H1 (cell line): ENCODE measurements around the gene SELPLG. TPM values are rescaled to one million over a fixed set of nuclear protein-coding genes. Genes with fewer than 3 reads are reported as not detected.

Experiments used
- CTCF ChIA-PET: fragments of 300-600 bp; sonication (Branson Sonifier 250); formaldehyde crosslinking; loops from one replicate; lab custom pipeline; 2021; ENCODE audit not compliant: partially characterized antibody; lab: Charles Lee
- POLR2A ChIA-PET: fragments of 300-600 bp; sonication (Branson Sonifier 250); formaldehyde crosslinking; loops from one replicate; lab custom pipeline; 2021; ENCODE audit warnings: inconsistent platforms; ENCODE audit not compliant: partially characterized antibody; lab: Charles Lee
- DNase-seq, 2 experiments: peaks; one replicate each; pipeline versions ENCODE4 v3.0.0 to v3.0.0-alpha.2; 2010 to 2022; ENCODE audit warnings: low spot score in 2 of 2, low read depth in 1 of 2, mixed read lengths in 1 of 2
- FAIRE-seq: peaks from 2 replicates; lab custom pipeline; 2011; peaks lifted over from hg19 to GRCh38; lab: Jason Lieb, UNC
- H2AFZ ChIP-seq: 2 replicates; pipeline ENCODE4 v1.8.1; 2012; ENCODE audit warnings: low read length, inconsistent platforms
- H2AK5ac ChIP-seq: 2 replicates; pipeline ENCODE4 v1.6.1; 2013; ENCODE audit warnings: low read depth, low read length
- H2BK120ac ChIP-seq: replicated peaks from 2 replicates; pipeline ENCODE3; 2013; ENCODE audit warnings: low read depth, low read length, inconsistent platforms
- H2BK12ac ChIP-seq: 2 replicates; pipeline ENCODE4 v1.6.1; 2013; ENCODE audit warnings: low read depth, low read length
- H2BK15ac ChIP-seq: 2 replicates; pipeline ENCODE4 v1.6.1; 2013; ENCODE audit warnings: low read length
- H2BK20ac ChIP-seq: 2 replicates; pipeline ENCODE4 v1.6.1; 2013; ENCODE audit warnings: low read length
- H2BK5ac ChIP-seq: 2 replicates; pipeline ENCODE4 v1.6.1; 2013; ENCODE audit warnings: low read depth, low read length
- H3K14ac ChIP-seq: 2 replicates; pipeline ENCODE4 v1.6.1; 2013; ENCODE audit warnings: inconsistent platforms; ENCODE audit not compliant: insufficient read length
- H3K18ac ChIP-seq: 2 replicates; pipeline ENCODE4 v1.6.1; 2013; ENCODE audit warnings: low read length; ENCODE audit errors: extremely low read depth
- H3K23ac ChIP-seq: 2 replicates; pipeline ENCODE4 v1.6.1; 2013; ENCODE audit warnings: inconsistent platforms; ENCODE audit not compliant: insufficient read length
- H3K23me2 ChIP-seq: 2 replicates; pipeline ENCODE4 v1.6.1; 2013; ENCODE audit warnings: low read depth, low read length
- H3K27ac ChIP-seq: 2 replicates; pipeline ENCODE4 v1.6.1; 2011; ENCODE audit warnings: low read depth, low read length, inconsistent platforms
- H3K27me3 ChIP-seq, 4 experiments: replicated peaks in 1 of 4; 1 replicate in 1 of 4; 2 replicates in 3 of 4; pipeline versions ENCODE4 v1.6.1 to v1.8.1; 2011 to 2013; ENCODE audit warnings: low read length in 3 of 4, mild to moderate bottlenecking in 3 of 4, inconsistent platforms in 2 of 4, mixed read lengths in 2 of 4, moderate library complexity in 1 of 4; ENCODE audit not compliant: control insufficient read depth in 3 of 4, insufficient read depth in 3 of 4; ENCODE audit errors: extremely low read depth in 1 of 4
- H3K36me3 ChIP-seq, 4 experiments: 2 replicates each; pipeline versions ENCODE4 v1.6.1 to v1.8.1; 2011 to 2013; ENCODE audit warnings: mild to moderate bottlenecking in 4 of 4, low read length in 3 of 4, moderate library complexity in 2 of 4, control low read depth in 1 of 4, inconsistent platforms in 1 of 4; ENCODE audit not compliant: insufficient read depth in 4 of 4, control insufficient read depth in 2 of 4
- H3K4ac ChIP-seq: replicated peaks from 2 replicates; pipeline ENCODE3; 2013; ENCODE audit warnings: low read length, low read depth, mixed read lengths, inconsistent platforms; ENCODE audit not compliant: insufficient read length
- H3K4me1 ChIP-seq, 4 experiments: replicated peaks in 1 of 4; 1 replicate in 1 of 4; 2 replicates in 3 of 4; pipeline versions ENCODE4 v1.6.1 to v1.8.1; 2011 to 2013; ENCODE audit warnings: low read length in 3 of 4, inconsistent platforms in 2 of 4, mixed read lengths in 1 of 4; ENCODE audit not compliant: insufficient read depth in 4 of 4, control insufficient read depth in 3 of 4
- H3K4me2 ChIP-seq, 2 experiments: 2 replicates each; pipeline versions ENCODE4 v1.6.1 to v1.8.1; 2011 to 2013; ENCODE audit warnings: low read depth in 2 of 2, low read length in 2 of 2, control low read depth in 1 of 2, inconsistent platforms in 1 of 2, mild to moderate bottlenecking in 1 of 2; ENCODE audit not compliant: insufficient read depth in 1 of 2
- H3K4me3 ChIP-seq, 4 experiments: fragments of 200-600, 300-600 bp in 1 of 4; sonication (generic), shearing (Covaris generic), sonication (Bioruptor Twin) in 1 of 4; 2 replicates each; pipeline versions ENCODE4 v1.5.1 to v1.8.1; 2011 to 2016; ENCODE audit warnings: low read length in 4 of 4, low read depth in 3 of 4, control low read depth in 2 of 4, inconsistent platforms in 2 of 4, mild to moderate bottlenecking in 2 of 4, mixed read lengths in 1 of 4, moderate library complexity in 1 of 4; ENCODE audit not compliant: insufficient read depth in 2 of 4; ENCODE audit errors: extremely low read depth in 1 of 4
- H3K56ac ChIP-seq: replicated peaks from 2 replicates; pipeline ENCODE3; 2013; ENCODE audit warnings: low read depth, mild to moderate bottlenecking, mixed read lengths, low read length, inconsistent platforms; ENCODE audit not compliant: insufficient read length
- H3K79me1 ChIP-seq: 2 replicates; pipeline ENCODE4 v1.6.1; 2013; ENCODE audit warnings: low read depth, low read length, control low read depth
- H3K79me2 ChIP-seq, 2 experiments: 2 replicates each; pipeline versions ENCODE4 v1.6.1 to v1.8.1; 2012 to 2013; ENCODE audit warnings: low read length in 2 of 2, mild to moderate bottlenecking in 2 of 2, inconsistent platforms in 1 of 2; ENCODE audit not compliant: insufficient read depth in 2 of 2, control insufficient read depth in 1 of 2
- H3K9ac ChIP-seq, 4 experiments: replicated peaks in 1 of 4; 1 replicate in 1 of 4; 2 replicates in 3 of 4; pipeline versions ENCODE4 v1.6.1 to v1.8.1; 2011 to 2013; ENCODE audit warnings: low read depth in 3 of 4, low read length in 3 of 4, control low read depth in 2 of 4, mild to moderate bottlenecking in 2 of 4, moderate library complexity in 2 of 4, inconsistent platforms in 1 of 4; ENCODE audit errors: extremely low read depth in 1 of 4
- H3K9me3 ChIP-seq, 2 experiments: 2 replicates each; pipeline versions ENCODE4 v1.6.1 to v1.8.1; 2012 to 2013; ENCODE audit warnings: mild to moderate bottlenecking in 2 of 2, moderate library complexity in 2 of 2, control low read depth in 1 of 2, inconsistent platforms in 1 of 2, low read depth in 1 of 2, low read length in 1 of 2, mixed read lengths in 1 of 2; ENCODE audit not compliant: insufficient read depth in 2 of 2
- H4K20me1 ChIP-seq, 2 experiments: replicated peaks in 1 of 2; 2 replicates each; pipeline versions ENCODE3 to v1.8.1; 2011 to 2013; ENCODE audit warnings: inconsistent platforms in 2 of 2, low read length in 2 of 2, mild to moderate bottlenecking in 1 of 2; ENCODE audit not compliant: insufficient read depth in 2 of 2, control insufficient read depth in 1 of 2
- H4K5ac ChIP-seq: 2 replicates; pipeline ENCODE4 v1.6.1; 2013; ENCODE audit warnings: low read length, low read depth, mixed read lengths, inconsistent platforms; ENCODE audit not compliant: insufficient read length
- H4K8ac ChIP-seq: 2 replicates; pipeline ENCODE4 v1.8.0; 2013; ENCODE audit warnings: mild to moderate bottlenecking, moderate library complexity, low read length, inconsistent platforms; ENCODE audit not compliant: insufficient read depth; ENCODE audit errors: extremely low read depth
- H4K91ac ChIP-seq: replicated peaks from 2 replicates; pipeline ENCODE3; 2013; ENCODE audit warnings: low read length, mixed read lengths, inconsistent platforms; ENCODE audit not compliant: insufficient read length
- CBX8 ChIP-seq: fragments of 300-800, 300-1000 bp; sonication (generic); IDR thresholded peaks from 2 replicates; pipeline ENCODE4 v1.7.1; 2016; ENCODE audit warnings: low read depth, low read length, borderline replicate concordance
- POLR2A ChIP-seq, 2 experiments: IDR thresholded peaks; 1 replicate in 1 of 2; 2 replicates in 1 of 2; pipeline ENCODE4 v1.6.1; 2011; ENCODE audit warnings: low read depth in 2 of 2, low read length in 2 of 2, mild to moderate bottlenecking in 2 of 2; ENCODE audit errors: control extremely low read depth in 1 of 2
- RBBP5 ChIP-seq: IDR thresholded peaks from 2 replicates; pipeline ENCODE4 v1.7.1; 2012; ENCODE audit warnings: low read depth, mild to moderate bottlenecking, inconsistent platforms, low read length, moderate library complexity, borderline replicate concordance
- RXRA ChIP-seq: IDR thresholded peaks from 2 replicates; pipeline ENCODE4 v1.6.1; 2011; ENCODE audit warnings: low read depth, mild to moderate bottlenecking, low read length, moderate library complexity; ENCODE audit not compliant: insufficient read depth
- SP2 ChIP-seq: IDR thresholded peaks from 2 replicates; pipeline ENCODE4 v1.6.1; 2012; ENCODE audit warnings: mild to moderate bottlenecking, low read length, inconsistent platforms
- SP4 ChIP-seq: IDR thresholded peaks from 2 replicates; pipeline ENCODE4 v1.6.1; 2012; ENCODE audit warnings: low read length, inconsistent platforms
- WGBS, 2 experiments: shearing (Covaris generic) in 1 of 2; methylation state at CpG; one replicate each; pipeline versions ENCODE4 v1.1.6 to v1.1.7; 2013 to 2015; ENCODE audit warnings: low lambda C conversion rate in 2 of 2, mixed read lengths in 2 of 2, inconsistent platforms in 1 of 2, low coverage in 1 of 2, missing lambda C conversion rate in 1 of 2; ENCODE audit not compliant: insufficient replicate concordance in 2 of 2, insufficient coverage in 1 of 2, insufficient read length in 1 of 2; ENCODE audit errors: extremely low coverage in 1 of 2, missing lambda C conversion rate in 1 of 2; 5-methylcytosine and 5-hydroxymethylcytosine counted together
- polyA plus RNA-seq, 7 experiments: library from polyadenylated mRNA; depleted of rRNA in 3 of 7; stranded (reverse) in 5 of 7; unstranded in 2 of 7; fragments of >200 nt in 5 of 7; fragments of 200-250 nt in 2 of 7; gene quantifications; 1 replicate in 5 of 7; 2 replicates in 1 of 7; 4 replicates in 1 of 7; pipeline versions ENCODE4 v1.2.1 to v1.2.3, GENCODE V29; 2011 to 2013; ENCODE audit warnings: missing spikeins in 2 of 7, mixed read lengths in 2 of 7
- total RNA-seq: library from RNA; stranded (reverse); fragmentation: NEBNext Ultra II Directional; extraction: Animal tissue kit (Norgen Biotek cat#: 25700); gene quantifications from 2 replicates; pipeline ENCODE4 v1.2.1, GENCODE V29; 2021

Gene SELPLG
- total and polyA plus RNA-seq, 2 of the 8 experiments (the other 6 are each of a cell fraction or from before 2014, with no cell fraction given) = 0.18 TPM; not detected in 1

GRCh38 chr12:108582978-108583770 lies 50.5 kb downstream of the SELPLG start:
- H2BK5ac ChIP-seq = no peak overlapping the region
- FAIRE-seq (no peak), DNase-seq (no peak)
- no peaks in the 10 kb centered on the region for H3K79me1 ChIP-seq
- no peak overlapping the region for H2BK12ac ChIP-seq
- WGBS, 2 experiments = 82% methylated on average over 10 of the region's 10 CpGs; no CpG with 5 or more reads in 1 of the 2 experiments
- H3K4me2 ChIP-seq = no peak overlapping the region
- ChIA-PET POLR2A (interaction anchor here (1.5 to 1.9 kb wide), 2 partner anchors 10 to 22 kb away, joined by 4 to 6 read pairs; partner anchors contain the start of gene SART3), CTCF (interaction anchor here (0.9 to 4.5 kb wide), 5 partner anchors 13 to 368 kb away, joined by 3 to 32 read pairs (median 6); no protein-coding TSS in a partner anchor)
- H3K9me3 ChIP-seq = peaks cover 0 to 3% of the 10 kb centered on the region in 2 experiments; a peak in 1 of 4 replicates
- no peaks in the 10 kb centered on the region for H3K36me3 ChIP-seq
- H4K8ac ChIP-seq = no peak overlapping the region
- no peak overlapping the region for H3K23ac ChIP-seq
- H3K56ac ChIP-seq = no peak overlapping the region
- H3K23me2 ChIP-seq = peaks cover 9% of the 10 kb centered on the region; the same call in 1 of the 2 replicates
- H2AK5ac ChIP-seq = no peak overlapping the region
- H3K4ac ChIP-seq = no peak overlapping the region
- no peak for TF ChIP-seq SP4
- no peak for TF ChIP-seq CBX8
- no peak for TF ChIP-seq RBBP5
- no peak for TF ChIP-seq SP2
- TF ChIP-seq POLR2A (IDR thresholded peaks at IDR 0.05; ENCODE audit: control extremely low read depth in 1 of 2, low read depth in 2 of 2, low read length in 2 of 2) = no peak
- no peak for TF ChIP-seq RXRA
- no peak overlapping the region for H3K27ac ChIP-seq
- no peak overlapping the region for H4K5ac ChIP-seq
- H3K4me3 ChIP-seq = no peak overlapping the region
- H3K9ac ChIP-seq = no peak overlapping the region
- H3K18ac ChIP-seq = no peak overlapping the region
- H3K79me2 ChIP-seq = no peaks in the 10 kb centered on the region
- H3K4me1 ChIP-seq = no peaks in the 10 kb centered on the region
- H2BK15ac ChIP-seq = no peak overlapping the region
- H3K14ac ChIP-seq = no peak overlapping the region
- H2BK20ac ChIP-seq = no peak overlapping the region
- H2AFZ ChIP-seq = no peak overlapping the region; the same call in 1 of the 2 replicates
- no peak overlapping the region for H2BK120ac ChIP-seq
- H3K27me3 ChIP-seq = no peaks in the 10 kb centered on the region
- H4K91ac ChIP-seq = no peak overlapping the region
- peaks cover 0 to 6% of the 10 kb centered on the region in 2 experiments for H4K20me1 ChIP-seq
